ENCODE measurements around the gene SNCB.

Gene SNCB

GRCh38 chr5:176660860-176661641, 30.7 kb upstream of the SNCB start:
- DNase-seq (ENCODE audit: low read depth in 2 of 2): peak; percentile 63 to 67

GRCh38 chr5:176660530-176660859, 30.2 kb upstream of the SNCB start:
- no peak for DNase-seq (ENCODE audit: low read depth in 2 of 2)

GRCh38 chr5:176659860-176660461, 29.6 kb upstream of the SNCB start:
- DNase-seq (ENCODE audit: low read depth in 2 of 2): no peak

GRCh38 chr5:176659512-176659839, 29.1 kb upstream of the SNCB start:
- DNase-seq (ENCODE audit: low read depth in 2 of 2): no peak

GRCh38 chr5:176658817-176659511, 28.6 kb upstream of the SNCB start:
- no peak for DNase-seq (ENCODE audit: low read depth in 2 of 2)

- DNase-seq (ENCODE audit: low read depth in 2 of 2): peak; percentile 34 to 52
Measured at GRCh38 chr5:176658007-176658599, 27.8 kb upstream of the SNCB start.

GRCh38 chr5:176656467-176656990, 26.2 kb upstream of the SNCB start:
- no peak for DNase-seq (ENCODE audit: low read depth in 2 of 2)

- DNase-seq (ENCODE audit: low read depth in 2 of 2): no peak
Measured at GRCh38 chr5:176654856-176655255, 24.5 kb upstream of the SNCB start.

- DNase-seq (ENCODE audit: low read depth in 2 of 2): peak; percentile 79 to 81
Measured at GRCh38 chr5:176653401-176654385, 23.4 kb upstream of the SNCB start.

GRCh38 chr5:176652136-176652535, 21.8 kb upstream of the SNCB start:
- no peak for DNase-seq (ENCODE audit: low read depth in 2 of 2)

GRCh38 chr5:176651472-176651980, 21.2 kb upstream of the SNCB start:
- DNase-seq (ENCODE audit: low read depth in 2 of 2): no peak

GRCh38 chr5:176650354-176650884, 20.1 kb upstream of the SNCB start:
- DNase-seq (ENCODE audit: low read depth in 2 of 2): no peak

GRCh38 chr5:176648474-176649194, 18.3 kb upstream of the SNCB start:
- DNase-seq (ENCODE audit: low read depth in 2 of 2): no peak

- DNase-seq (ENCODE audit: low read depth in 2 of 2): no peak
Measured at GRCh38 chr5:176647843-176648473, 17.6 kb upstream of the SNCB start.

GRCh38 chr5:176647030-176647842, 16.9 kb upstream of the SNCB start, which contains the start of gene TSPAN17:
TSPAN17 (plus strand) TSS chr5:176647484; CDS start chr5:176647616, 132 bp downstream.
- peak; percentile 100 for DNase-seq (ENCODE audit: low read depth in 2 of 2)

- DNase-seq (ENCODE audit: low read depth in 2 of 2): no peak
Measured at GRCh38 chr5:176646707-176647029, 16.3 kb upstream of the SNCB start.

- DNase-seq (ENCODE audit: low read depth in 2 of 2): no peak
Measured at GRCh38 chr5:176646049-176646706, 15.8 kb upstream of the SNCB start.

All from stimulated activated CD8-positive, alpha-beta memory T cell treated with anti-CD3 and anti-CD28 coated beads, Interleukin-15, amount 100 ng/mL, for 48 hours (primary cell).